Calu3 (cell line): Measurements from ENCODE around the gene DDX51. TPM values are rescaled to one million over a fixed set of nuclear protein-coding genes. Genes with fewer than 3 reads are reported as not detected.

Experiments used
- BruUV-seq: library from RNA; stranded (reverse); fragments of 400-500 nt; replicated peaks from 2 replicates; lab custom pipeline; 2021; lab: Mats Ljungman, UMichigan
- CTCF ChIA-PET: fragments of 300-600 bp; sonication (Branson Sonifier 250); formaldehyde crosslinking; loops from one replicate; lab custom pipeline; 2022; ENCODE audit warnings: antibody characterized with exemption; lab: Charles Lee
- DNase-seq: peaks from one replicate; pipeline ENCODE4 v3.0.0; 2022
- H3K27ac Mint-ChIP-seq: one replicate; pipeline ENCODE4 v1.8.0; 2022; ENCODE audit warnings: mixed read lengths; ENCODE audit not compliant: unreplicated experiment
- H3K27me3 Mint-ChIP-seq: one replicate; pipeline ENCODE4 v1.8.0; 2022; ENCODE audit warnings: mixed read lengths; ENCODE audit not compliant: unreplicated experiment
- H3K36me3 Mint-ChIP-seq: one replicate; pipeline ENCODE4 v1.8.0; 2022; ENCODE audit warnings: mild to moderate bottlenecking, moderate library complexity, mixed read lengths; ENCODE audit not compliant: insufficient read depth, unreplicated experiment
- H3K4me1 Mint-ChIP-seq: one replicate; pipeline ENCODE4 v1.8.0; 2022; ENCODE audit warnings: mild to moderate bottlenecking, low read depth, mixed read lengths; ENCODE audit not compliant: unreplicated experiment
- H3K4me3 Mint-ChIP-seq: one replicate; pipeline ENCODE4 v1.8.0; 2022; ENCODE audit warnings: mild to moderate bottlenecking, low read depth, moderate library complexity, mixed read lengths; ENCODE audit not compliant: unreplicated experiment
- H3K9me3 Mint-ChIP-seq: one replicate; pipeline ENCODE4 v1.8.0; 2022; ENCODE audit warnings: low read depth, mixed read lengths; ENCODE audit not compliant: unreplicated experiment
- CTCF ChIP-seq: fragments of 200-600 bp; IDR thresholded peaks from one replicate; pipeline ENCODE4 v1.8.0; 2022; ENCODE audit warnings: antibody characterized with exemption; ENCODE audit not compliant: unreplicated experiment
- intact Hi-C: fragments of 100-400 bp; cut with micrococcal nuclease; formaldehyde crosslinking; loops from one replicate; pipeline ENCODE4 v1.10.0; 2022; ENCODE audit not compliant: unreplicated experiment
- total RNA-seq: library from RNA; stranded (reverse); gene quantifications from 2 replicates; pipeline ENCODE4 v1.2.3, GENCODE V29; 2022

The DDX51 gene
- total RNA-seq, 1 experiment from 2014 or later = 46.3 TPM

DNA sequence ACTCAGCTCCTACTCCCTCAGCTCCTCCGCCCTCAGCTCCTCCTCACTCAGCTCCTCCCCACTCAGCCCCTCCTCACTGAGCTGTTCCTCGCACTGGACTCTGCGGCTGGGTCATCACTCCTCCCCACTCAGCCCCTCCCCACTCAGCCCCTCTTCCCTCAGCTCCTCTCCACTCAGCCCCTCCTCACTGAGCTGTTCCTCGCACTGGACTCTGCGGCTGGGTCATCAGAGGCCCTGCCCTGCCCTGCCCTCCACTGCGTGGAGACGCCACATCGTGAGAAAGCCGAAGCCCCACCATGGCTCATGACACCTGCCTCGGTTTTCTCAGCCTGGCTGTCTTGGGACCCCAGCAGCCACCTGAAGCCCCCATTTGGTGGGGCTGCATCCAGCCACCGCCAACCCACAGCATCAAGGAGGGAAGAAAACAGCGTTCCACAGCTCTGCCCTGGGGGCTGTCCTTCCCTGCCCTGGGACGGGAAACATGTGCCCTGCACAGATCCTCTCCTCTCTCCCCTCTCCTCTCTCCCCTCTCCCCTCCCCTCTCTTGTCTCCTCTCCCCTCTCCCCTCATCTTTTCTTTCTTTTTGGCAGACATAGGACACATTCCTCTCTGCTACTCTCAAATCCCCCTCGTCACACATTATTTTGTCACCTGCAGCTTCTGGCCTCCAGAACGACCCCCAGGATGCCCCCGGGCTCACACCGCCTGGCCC is 17.8 kb upstream of the DDX51 start:
- Mint-ChIP-seq H3K4me3 (no peak overlapping the region), H3K9me3 (peaks cover 4% of the 10 kb centered on the region), H3K27ac (no peak overlapping the region), H3K36me3 (peaks cover 8% of the 10 kb centered on the region), H3K27me3 (peaks cover 63% of the 10 kb centered on the region), H3K4me1 (peaks cover 16% of the 10 kb centered on the region)
- BruUV-seq = no TSS peak
- no peak for DNase-seq
- intact Hi-C loops = loop anchor here (2.0 kb wide), 1 partner anchor 57 kb away; no protein-coding TSS in a partner anchor
- no peak for TF ChIP-seq CTCF
- CTCF ChIA-PET = interaction anchor here (0.6 to 3.1 kb wide), 9 partner anchors 8 to 414 kb away, joined by 3 to 13 read pairs (median 4); partner anchors contain the start of gene NOC4L

DNA sequence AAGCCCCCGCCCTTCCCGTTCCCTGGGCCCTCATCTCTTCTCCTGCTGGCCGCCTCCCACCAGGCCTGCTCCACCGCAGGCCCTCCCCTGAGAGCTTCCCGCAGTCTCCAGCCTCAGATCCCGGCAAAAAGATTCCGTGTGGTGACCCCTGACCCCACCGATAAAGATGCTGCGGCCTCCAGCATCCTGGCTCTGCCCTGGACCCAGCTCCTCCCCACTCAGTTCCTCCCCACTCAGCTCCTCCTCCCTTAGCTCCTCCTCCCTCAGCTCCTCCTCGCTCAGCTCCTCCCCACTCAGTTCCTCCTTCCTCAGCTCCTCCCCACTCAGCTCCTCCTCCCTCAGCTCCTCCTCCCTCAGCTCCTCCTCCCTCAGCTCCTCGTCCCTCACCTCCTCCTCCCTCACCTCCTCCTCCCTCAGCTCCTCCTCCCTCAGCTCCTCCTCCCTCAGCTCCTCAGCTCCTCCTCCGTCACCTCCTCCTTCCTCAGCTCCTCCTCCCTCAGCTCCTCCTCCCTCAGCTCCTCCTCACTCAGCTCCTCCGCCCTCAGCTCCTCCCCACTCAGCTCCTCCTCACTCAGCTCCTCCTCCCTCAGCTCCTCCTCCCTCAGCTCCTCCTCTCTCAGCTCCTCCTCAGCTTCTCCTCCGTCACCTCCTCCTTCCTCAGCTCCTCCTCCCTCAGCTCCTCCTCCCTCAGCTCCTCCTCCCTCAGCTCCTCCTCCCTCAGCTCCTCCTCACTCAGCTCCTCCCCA is 17.1 kb upstream of the DDX51 start:
- no peak for DNase-seq

GRCh38 chr12:132160601-132161035 is 16.5 kb upstream of the DDX51 start:
- DNase-seq = no peak
- Mint-ChIP-seq H3K36me3 (no peaks in the 10 kb centered on the region), H3K9me3 (no peaks in the 10 kb centered on the region), H3K4me1 (peaks cover 16% of the 10 kb centered on the region), H3K27me3 (peaks cover 49% of the 10 kb centered on the region), H3K4me3 (no peak overlapping the region), H3K27ac (no peak overlapping the region)
- CTCF ChIA-PET = interaction anchor here (1.1 to 3.1 kb wide), 2 partner anchors 253 to 454 kb away, joined by 3 to 13 read pairs; no protein-coding TSS in a partner anchor
- intact Hi-C loops = no loop called here
- no peak for TF ChIP-seq CTCF
- no TSS peak for BruUV-seq

More for the DNA sequence above, 17.1 kb upstream of the DDX51 start:
- H3K9me3 Mint-ChIP-seq = peaks cover 2% of the 10 kb centered on the region
- peaks cover 4% of the 10 kb centered on the region for H3K36me3 Mint-ChIP-seq
- intact Hi-C loops = no loop called here
- H3K27me3 Mint-ChIP-seq = peaks cover 55% of the 10 kb centered on the region
- no peak overlapping the region for H3K4me3 Mint-ChIP-seq
- no peak overlapping the region for H3K27ac Mint-ChIP-seq
- BruUV-seq = no TSS peak
- CTCF ChIA-PET = interaction anchor here (0.6 to 3.1 kb wide), 7 partner anchors 7 to 454 kb away, joined by 3 to 13 read pairs (median 7); no protein-coding TSS in a partner anchor
- H3K4me1 Mint-ChIP-seq = peaks cover 16% of the 10 kb centered on the region
- no peak for TF ChIP-seq CTCF

GRCh38 chr12:132160016-132160415 is 15.9 kb upstream of the DDX51 start:
- Mint-ChIP-seq H3K4me3 (no peak overlapping the region), H3K27ac (no peak overlapping the region), H3K9me3 (no peaks in the 10 kb centered on the region), H3K27me3 (peaks cover 48% of the 10 kb centered on the region), H3K4me1 (peaks cover 16% of the 10 kb centered on the region), H3K36me3 (no peaks in the 10 kb centered on the region)
- TF ChIP-seq CTCF = no peak
- BruUV-seq = no TSS peak
- DNase-seq = no peak
- intact Hi-C loops = no loop called here
- CTCF ChIA-PET = no interaction called here
